H1 (cell line): Measurements from ENCODE around the gene KCNA2. TPM values are rescaled to one million over a fixed set of nuclear protein-coding genes. Genes with fewer than 3 reads are reported as not detected.

Experiments used
- CTCF ChIA-PET: fragments of 300-600 bp; sonication (Branson Sonifier 250); formaldehyde crosslinking; loops from one replicate; lab custom pipeline; 2021; ENCODE audit not compliant: partially characterized antibody; lab: Charles Lee
- POLR2A ChIA-PET: fragments of 300-600 bp; sonication (Branson Sonifier 250); formaldehyde crosslinking; loops from one replicate; lab custom pipeline; 2021; ENCODE audit warnings: inconsistent platforms; ENCODE audit not compliant: partially characterized antibody; lab: Charles Lee
- DNase-seq, 2 experiments: peaks; one replicate each; pipeline versions ENCODE4 v3.0.0 to v3.0.0-alpha.2; 2010 to 2022; ENCODE audit warnings: low spot score in 2 of 2, low read depth in 1 of 2, mixed read lengths in 1 of 2
- FAIRE-seq: peaks from 2 replicates; lab custom pipeline; 2011; peaks lifted over from hg19 to GRCh38; lab: Jason Lieb, UNC
- H2AFZ ChIP-seq: 2 replicates; pipeline ENCODE4 v1.8.1; 2012; ENCODE audit warnings: low read length, inconsistent platforms
- H2AK5ac ChIP-seq: 2 replicates; pipeline ENCODE4 v1.6.1; 2013; ENCODE audit warnings: low read depth, low read length
- H2BK120ac ChIP-seq: replicated peaks from 2 replicates; pipeline ENCODE3; 2013; ENCODE audit warnings: low read depth, low read length, inconsistent platforms
- H2BK12ac ChIP-seq: 2 replicates; pipeline ENCODE4 v1.6.1; 2013; ENCODE audit warnings: low read depth, low read length
- H2BK15ac ChIP-seq: 2 replicates; pipeline ENCODE4 v1.6.1; 2013; ENCODE audit warnings: low read length
- H2BK20ac ChIP-seq: 2 replicates; pipeline ENCODE4 v1.6.1; 2013; ENCODE audit warnings: low read length
- H2BK5ac ChIP-seq: 2 replicates; pipeline ENCODE4 v1.6.1; 2013; ENCODE audit warnings: low read depth, low read length
- H3K14ac ChIP-seq: 2 replicates; pipeline ENCODE4 v1.6.1; 2013; ENCODE audit warnings: inconsistent platforms; ENCODE audit not compliant: insufficient read length
- H3K18ac ChIP-seq: 2 replicates; pipeline ENCODE4 v1.6.1; 2013; ENCODE audit warnings: low read length; ENCODE audit errors: extremely low read depth
- H3K23ac ChIP-seq: 2 replicates; pipeline ENCODE4 v1.6.1; 2013; ENCODE audit warnings: inconsistent platforms; ENCODE audit not compliant: insufficient read length
- H3K23me2 ChIP-seq: 2 replicates; pipeline ENCODE4 v1.6.1; 2013; ENCODE audit warnings: low read depth, low read length
- H3K27ac ChIP-seq: 2 replicates; pipeline ENCODE4 v1.6.1; 2011; ENCODE audit warnings: low read depth, low read length, inconsistent platforms
- H3K27me3 ChIP-seq, 4 experiments: replicated peaks in 1 of 4; 1 replicate in 1 of 4; 2 replicates in 3 of 4; pipeline versions ENCODE4 v1.6.1 to v1.8.1; 2011 to 2013; ENCODE audit warnings: low read length in 3 of 4, mild to moderate bottlenecking in 3 of 4, inconsistent platforms in 2 of 4, mixed read lengths in 2 of 4, moderate library complexity in 1 of 4; ENCODE audit not compliant: control insufficient read depth in 3 of 4, insufficient read depth in 3 of 4; ENCODE audit errors: extremely low read depth in 1 of 4
- H3K36me3 ChIP-seq, 4 experiments: 2 replicates each; pipeline versions ENCODE4 v1.6.1 to v1.8.1; 2011 to 2013; ENCODE audit warnings: mild to moderate bottlenecking in 4 of 4, low read length in 3 of 4, moderate library complexity in 2 of 4, control low read depth in 1 of 4, inconsistent platforms in 1 of 4; ENCODE audit not compliant: insufficient read depth in 4 of 4, control insufficient read depth in 2 of 4
- H3K4ac ChIP-seq: replicated peaks from 2 replicates; pipeline ENCODE3; 2013; ENCODE audit warnings: low read length, low read depth, mixed read lengths, inconsistent platforms; ENCODE audit not compliant: insufficient read length
- H3K4me1 ChIP-seq, 4 experiments: replicated peaks in 1 of 4; 1 replicate in 1 of 4; 2 replicates in 3 of 4; pipeline versions ENCODE4 v1.6.1 to v1.8.1; 2011 to 2013; ENCODE audit warnings: low read length in 3 of 4, inconsistent platforms in 2 of 4, mixed read lengths in 1 of 4; ENCODE audit not compliant: insufficient read depth in 4 of 4, control insufficient read depth in 3 of 4
- H3K4me2 ChIP-seq, 2 experiments: 2 replicates each; pipeline versions ENCODE4 v1.6.1 to v1.8.1; 2011 to 2013; ENCODE audit warnings: low read depth in 2 of 2, low read length in 2 of 2, control low read depth in 1 of 2, inconsistent platforms in 1 of 2, mild to moderate bottlenecking in 1 of 2; ENCODE audit not compliant: insufficient read depth in 1 of 2
- H3K4me3 ChIP-seq, 4 experiments: fragments of 200-600, 300-600 bp in 1 of 4; sonication (generic), shearing (Covaris generic), sonication (Bioruptor Twin) in 1 of 4; 2 replicates each; pipeline versions ENCODE4 v1.5.1 to v1.8.1; 2011 to 2016; ENCODE audit warnings: low read length in 4 of 4, low read depth in 3 of 4, control low read depth in 2 of 4, inconsistent platforms in 2 of 4, mild to moderate bottlenecking in 2 of 4, mixed read lengths in 1 of 4, moderate library complexity in 1 of 4; ENCODE audit not compliant: insufficient read depth in 2 of 4; ENCODE audit errors: extremely low read depth in 1 of 4
- H3K56ac ChIP-seq: replicated peaks from 2 replicates; pipeline ENCODE3; 2013; ENCODE audit warnings: low read depth, mild to moderate bottlenecking, mixed read lengths, low read length, inconsistent platforms; ENCODE audit not compliant: insufficient read length
- H3K79me1 ChIP-seq: 2 replicates; pipeline ENCODE4 v1.6.1; 2013; ENCODE audit warnings: low read depth, low read length, control low read depth
- H3K79me2 ChIP-seq, 2 experiments: 2 replicates each; pipeline versions ENCODE4 v1.6.1 to v1.8.1; 2012 to 2013; ENCODE audit warnings: low read length in 2 of 2, mild to moderate bottlenecking in 2 of 2, inconsistent platforms in 1 of 2; ENCODE audit not compliant: insufficient read depth in 2 of 2, control insufficient read depth in 1 of 2
- H3K9ac ChIP-seq, 4 experiments: replicated peaks in 1 of 4; 1 replicate in 1 of 4; 2 replicates in 3 of 4; pipeline versions ENCODE4 v1.6.1 to v1.8.1; 2011 to 2013; ENCODE audit warnings: low read depth in 3 of 4, low read length in 3 of 4, control low read depth in 2 of 4, mild to moderate bottlenecking in 2 of 4, moderate library complexity in 2 of 4, inconsistent platforms in 1 of 4; ENCODE audit errors: extremely low read depth in 1 of 4
- H3K9me3 ChIP-seq, 2 experiments: 2 replicates each; pipeline versions ENCODE4 v1.6.1 to v1.8.1; 2012 to 2013; ENCODE audit warnings: mild to moderate bottlenecking in 2 of 2, moderate library complexity in 2 of 2, control low read depth in 1 of 2, inconsistent platforms in 1 of 2, low read depth in 1 of 2, low read length in 1 of 2, mixed read lengths in 1 of 2; ENCODE audit not compliant: insufficient read depth in 2 of 2
- H4K20me1 ChIP-seq, 2 experiments: replicated peaks in 1 of 2; 2 replicates each; pipeline versions ENCODE3 to v1.8.1; 2011 to 2013; ENCODE audit warnings: inconsistent platforms in 2 of 2, low read length in 2 of 2, mild to moderate bottlenecking in 1 of 2; ENCODE audit not compliant: insufficient read depth in 2 of 2, control insufficient read depth in 1 of 2
- H4K5ac ChIP-seq: 2 replicates; pipeline ENCODE4 v1.6.1; 2013; ENCODE audit warnings: low read length, low read depth, mixed read lengths, inconsistent platforms; ENCODE audit not compliant: insufficient read length
- H4K8ac ChIP-seq: 2 replicates; pipeline ENCODE4 v1.8.0; 2013; ENCODE audit warnings: mild to moderate bottlenecking, moderate library complexity, low read length, inconsistent platforms; ENCODE audit not compliant: insufficient read depth; ENCODE audit errors: extremely low read depth
- H4K91ac ChIP-seq: replicated peaks from 2 replicates; pipeline ENCODE3; 2013; ENCODE audit warnings: low read length, mixed read lengths, inconsistent platforms; ENCODE audit not compliant: insufficient read length
- CEBPB ChIP-seq: IDR thresholded peaks from 2 replicates; pipeline ENCODE4 v1.6.1; 2012; ENCODE audit warnings: low read depth, low read length
- KDM1A ChIP-seq: fragments of 200-600, 300-600 bp; sonication (generic); IDR thresholded peaks from 2 replicates; pipeline ENCODE4 v1.7.1; 2016; ENCODE audit warnings: mild to moderate bottlenecking, low read length, borderline replicate concordance
- WGBS, 2 experiments: shearing (Covaris generic) in 1 of 2; methylation state at CpG; one replicate each; pipeline versions ENCODE4 v1.1.6 to v1.1.7; 2013 to 2015; ENCODE audit warnings: low lambda C conversion rate in 2 of 2, mixed read lengths in 2 of 2, inconsistent platforms in 1 of 2, low coverage in 1 of 2, missing lambda C conversion rate in 1 of 2; ENCODE audit not compliant: insufficient replicate concordance in 2 of 2, insufficient coverage in 1 of 2, insufficient read length in 1 of 2; ENCODE audit errors: extremely low coverage in 1 of 2, missing lambda C conversion rate in 1 of 2; 5-methylcytosine and 5-hydroxymethylcytosine counted together
- polyA plus RNA-seq, 7 experiments: library from polyadenylated mRNA; depleted of rRNA in 3 of 7; stranded (reverse) in 5 of 7; unstranded in 2 of 7; fragments of >200 nt in 5 of 7; fragments of 200-250 nt in 2 of 7; gene quantifications; 1 replicate in 5 of 7; 2 replicates in 1 of 7; 4 replicates in 1 of 7; pipeline versions ENCODE4 v1.2.1 to v1.2.3, GENCODE V29; 2011 to 2013; ENCODE audit warnings: missing spikeins in 2 of 7, mixed read lengths in 2 of 7
- total RNA-seq: library from RNA; stranded (reverse); fragmentation: NEBNext Ultra II Directional; extraction: Animal tissue kit (Norgen Biotek cat#: 25700); gene quantifications from 2 replicates; pipeline ENCODE4 v1.2.1, GENCODE V29; 2021

Gene KCNA2
- total and polyA plus RNA-seq, 2 of the 8 experiments (the other 6 are each of a cell fraction or from before 2014, with no cell fraction given), result 0.26 to 0.78 TPM

- 92% methylated on average over 4 of the region's 4 CpGs; no CpG with 5 or more reads in 1 of the 2 experiments for WGBS, 2 experiments
- no peak overlapping the region for H3K27ac ChIP-seq
- H3K79me2 ChIP-seq, result no peaks in the 10 kb centered on the region
- no peaks in the 10 kb centered on the region for H3K23me2 ChIP-seq
- H3K23ac ChIP-seq, result no peak overlapping the region
- H4K20me1 ChIP-seq, result no peaks in the 10 kb centered on the region
- no peak overlapping the region for H3K9ac ChIP-seq
- H4K5ac ChIP-seq, result no peak overlapping the region
- H2BK15ac ChIP-seq, result no peak overlapping the region
- no peak overlapping the region for H3K14ac ChIP-seq
- H3K27me3 ChIP-seq, result peaks cover 0 to 5% (median 0%) of the 10 kb centered on the region in 4 experiments; a peak in 1 of 7 replicates
- no peaks in the 10 kb centered on the region for H3K79me1 ChIP-seq
- H3K4ac ChIP-seq, result no peak overlapping the region
- no peak for FAIRE-seq
- no peak overlapping the region for H2AK5ac ChIP-seq
- no peak overlapping the region for H2AFZ ChIP-seq
- no peak overlapping the region for H3K56ac ChIP-seq
- no peak overlapping the region for H4K8ac ChIP-seq
- ChIA-PET CTCF (interaction anchor here (0.9 to 6.3 kb wide), 8 partner anchors 16 to 189 kb away, joined by 3 to 86 read pairs (median 4); no protein-coding TSS in a partner anchor), POLR2A (no interaction called here)
- H2BK20ac ChIP-seq, result no peak overlapping the region
- no peaks in the 10 kb centered on the region for H3K9me3 ChIP-seq
- no peak overlapping the region for H3K18ac ChIP-seq
- no peak for DNase-seq
- H3K36me3 ChIP-seq, result no peaks in the 10 kb centered on the region
- no peak overlapping the region for H2BK12ac ChIP-seq
- no peak overlapping the region for H4K91ac ChIP-seq
- no peak overlapping the region for H3K4me3 ChIP-seq
- no peak overlapping the region for H2BK5ac ChIP-seq
- H3K4me1 ChIP-seq, result no peaks in the 10 kb centered on the region
- no peak overlapping the region for H2BK120ac ChIP-seq
- no peak overlapping the region for H3K4me2 ChIP-seq
- no peak for TF ChIP-seq CEBPB
- TF ChIP-seq KDM1A, result no peak
Observed at GRCh38 chr1:110636149-110636935, 30.2 kb upstream of the KCNA2 start.
